H1 (cell line): Measurements from ENCODE around the gene PC.

ENCODE experiments used
- BACH1 ChIP-seq: IDR thresholded peaks from 2 replicates; pipeline ENCODE4 v1.6.1; 2012; ENCODE audit warnings: low read length, improper control_type of control experiment
- EP300 ChIP-seq, 2 experiments: IDR thresholded peaks; 1 replicate in 1 of 2; 2 replicates in 1 of 2; pipeline ENCODE4 v1.6.1; 2011 to 2012; ENCODE audit warnings: low read depth in 2 of 2, low read length in 2 of 2, mild to moderate bottlenecking in 2 of 2, borderline replicate concordance in 1 of 2, inconsistent platforms in 1 of 2, moderate library complexity in 1 of 2
- EZH2 ChIP-seq: fragments of 200-600 bp; sonication (generic); IDR thresholded peaks from 2 replicates; pipeline ENCODE4 v1.7.1; 2012; ENCODE audit warnings: low read depth, mild to moderate bottlenecking, moderate library complexity, low read length, inconsistent platforms; ENCODE audit not compliant: severe bottlenecking
- POLR2AphosphoS5 ChIP-seq: IDR thresholded peaks from 2 replicates; pipeline ENCODE4 v1.6.1; 2011; ENCODE audit warnings: low read depth, low read length
- RAD21 ChIP-seq, 2 experiments: IDR thresholded peaks in 1 of 2; conservative IDR thresholded peaks in 1 of 2; 2 replicates each; pipeline ENCODE4 v1.6.1; 2011; ENCODE audit warnings: low read depth in 2 of 2, low read length in 2 of 2, improper control_type of control experiment in 1 of 2, inconsistent platforms in 1 of 2, mild to moderate bottlenecking in 1 of 2, moderate library complexity in 1 of 2
- SIX5 ChIP-seq: IDR thresholded peaks from 2 replicates; pipeline ENCODE4 v1.6.1; 2011; ENCODE audit warnings: mild to moderate bottlenecking, low read depth, low read length
- TBP ChIP-seq: IDR thresholded peaks from 2 replicates; pipeline ENCODE4 v1.6.1; 2011; ENCODE audit warnings: low read depth, low read length, improper control_type of control experiment

- TF ChIP-seq TBP (no peak), POLR2AphosphoS5 (no peak), EZH2 (no peak), BACH1 (no peak), SIX5 (no peak), RAD21 (IDR thresholded peaks at IDR 0.05 in 1 of 2, conservative IDR thresholded peaks at IDR 0.05 in 1 of 2; ENCODE audit: low read depth in 2 of 2, low read length in 2 of 2) (no peak), EP300 (IDR thresholded peaks at IDR 0.05; ENCODE audit: borderline replicate concordance in 1 of 2, low read depth in 2 of 2, low read length in 2 of 2) (no peak)
Measured at GRCh38 chr11:66854231-66854661, 103.9 kb downstream of the PC start.
